Fibroblast of pulmonary artery (primary cell): ENCODE results near the gene ANKRD23.
"Not testable (repeated sequence)": the region's sequence is repeated elsewhere in the genome, so short reads cannot be mapped to it uniquely, and the experiment has no call there.

Experiments used
- DNase-seq: peaks from one replicate; pipeline ENCODE4 v3.0.0-alpha.2; 2010; ENCODE audit warnings: low read depth
- H3K4me3 ChIP-seq: replicated peaks from 2 replicates; pipeline ENCODE4 v1.5.1; 2011; ENCODE audit warnings: low read depth, mild to moderate bottlenecking, control low read depth, low read length, moderate library complexity
- CTCF ChIP-seq: IDR thresholded peaks from 2 replicates; pipeline ENCODE4 v1.5.1; 2011; ENCODE audit warnings: mild to moderate bottlenecking, control low read depth, low read length, inconsistent platforms; ENCODE audit errors: missing control alignments

ANKRD23 gene

GRCh38 chr2:96866986-96867755, 23.4 kb upstream of the ANKRD23 start:
- H3K4me3 ChIP-seq, result peak overlapping the region; percentile 89
- no peak for DNase-seq
- no peak for TF ChIP-seq CTCF

- TF ChIP-seq CTCF, result no peak
- peak overlapping the region; percentile 89 for H3K4me3 ChIP-seq
- no peak for DNase-seq
Observed at GRCh38 chr2:96866586-96866985, 22.8 kb upstream of the ANKRD23 start.

GRCh38 chr2:96866149-96866548, 22.3 kb upstream of the ANKRD23 start:
- peak overlapping the region; percentile 89 for H3K4me3 ChIP-seq
- DNase-seq, result no peak
- no peak for TF ChIP-seq CTCF

GRCh38 chr2:96865654-96866053, 21.8 kb upstream of the ANKRD23 start:
- DNase-seq, result no peak
- TF ChIP-seq CTCF, result no peak
- no peak overlapping the region for H3K4me3 ChIP-seq

GRCh38 chr2:96864343-96865091, 20.7 kb upstream of the ANKRD23 start:
- TF ChIP-seq CTCF, result no peak
- no peak for DNase-seq
- no peak overlapping the region for H3K4me3 ChIP-seq

- H3K4me3 ChIP-seq, result no peak overlapping the region
- no peak for DNase-seq
- TF ChIP-seq CTCF, result no peak
Observed at GRCh38 chr2:96863575-96864342, 19.9 kb upstream of the ANKRD23 start.

- not testable (repeated sequence) for H3K4me3 ChIP-seq, DNase-seq
Observed at GRCh38 chr2:96863056-96863455, 19.2 kb upstream of the ANKRD23 start.
